Hepatocyte (in vitro differentiated cells): ENCODE results near the gene RCOR2.

Experiments used
- EZH2 ChIP-seq: fragments of 200-600 bp; sonication (generic); IDR thresholded peaks from 2 replicates; pipeline ENCODE4 v1.6.1; 2016; ENCODE audit warnings: antibody characterized with exemption, mild to moderate bottlenecking, borderline replicate concordance
- EZH2phosphoT487 ChIP-seq: fragments of 200-600 bp; sonication (generic); IDR thresholded peaks from one replicate; pipeline ENCODE4 v1.6.1; 2018; ENCODE audit warnings: antibody characterized with exemption, mild to moderate bottlenecking, low read depth, moderate library complexity; ENCODE audit not compliant: unreplicated experiment, severe bottlenecking
- TF ChIP-seq, protein P1 (sequence below): fragments of 200-600 bp; sonication (generic); IDR thresholded peaks from 2 replicates; pipeline ENCODE4 v1.5.1; 2016; ENCODE audit warnings: antibody characterized with exemption, mild to moderate bottlenecking; ENCODE audit not compliant: poor library complexity

DNA sequence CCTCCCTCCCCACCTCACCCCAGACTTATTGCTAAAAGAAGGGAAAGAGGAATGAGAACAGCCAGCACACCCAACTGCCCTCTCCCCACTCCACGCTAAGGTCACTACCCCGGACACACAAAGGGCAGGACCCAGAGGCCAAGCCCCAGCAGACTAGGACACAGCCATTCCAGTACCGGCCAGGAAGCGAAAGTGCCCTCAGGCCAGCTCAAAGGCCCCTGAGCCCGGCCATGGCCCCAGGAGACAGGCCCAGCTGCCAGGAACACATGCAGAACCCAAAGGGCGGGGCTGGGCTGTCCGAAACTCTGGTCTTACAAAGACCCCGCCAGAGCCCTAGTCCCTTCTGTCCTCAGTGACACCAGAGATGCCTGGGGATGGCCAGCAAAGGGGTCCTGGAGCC, 5.5 kb downstream of the RCOR2 start:
- TF ChIP-seq, protein P1, sequence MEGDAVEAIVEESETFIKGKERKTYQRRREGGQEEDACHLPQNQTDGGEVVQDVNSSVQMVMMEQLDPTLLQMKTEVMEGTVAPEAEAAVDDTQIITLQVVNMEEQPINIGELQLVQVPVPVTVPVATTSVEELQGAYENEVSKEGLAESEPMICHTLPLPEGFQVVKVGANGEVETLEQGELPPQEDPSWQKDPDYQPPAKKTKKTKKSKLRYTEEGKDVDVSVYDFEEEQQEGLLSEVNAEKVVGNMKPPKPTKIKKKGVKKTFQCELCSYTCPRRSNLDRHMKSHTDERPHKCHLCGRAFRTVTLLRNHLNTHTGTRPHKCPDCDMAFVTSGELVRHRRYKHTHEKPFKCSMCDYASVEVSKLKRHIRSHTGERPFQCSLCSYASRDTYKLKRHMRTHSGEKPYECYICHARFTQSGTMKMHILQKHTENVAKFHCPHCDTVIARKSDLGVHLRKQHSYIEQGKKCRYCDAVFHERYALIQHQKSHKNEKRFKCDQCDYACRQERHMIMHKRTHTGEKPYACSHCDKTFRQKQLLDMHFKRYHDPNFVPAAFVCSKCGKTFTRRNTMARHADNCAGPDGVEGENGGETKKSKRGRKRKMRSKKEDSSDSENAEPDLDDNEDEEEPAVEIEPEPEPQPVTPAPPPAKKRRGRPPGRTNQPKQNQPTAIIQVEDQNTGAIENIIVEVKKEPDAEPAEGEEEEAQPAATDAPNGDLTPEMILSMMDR, result no peak
- no peak for TF ChIP-seq EZH2
- TF ChIP-seq EZH2phosphoT487, result no peak
